Sigmoid colon (tissue), 7 donors: ENCODE data around the gene LARP4B. TPM values are rescaled to one million over a fixed set of nuclear protein-coding genes. Genes with fewer than 3 reads are reported as not detected.

Experiments
- DNase-seq: peaks from one replicate; pipeline ENCODE4 v3.0.0-alpha.2; 2019
- H3K27ac ChIP-seq, 4 donors: fragments of 200-600 bp; sonication (generic); one replicate each; pipeline ENCODE4 v1.5.1; 2016 to 2019; ENCODE audit warnings: mild to moderate bottlenecking in 1 of 4
- H3K27me3 ChIP-seq, 3 donors: fragments of 200-600 bp; sonication (generic); one replicate each; pipeline ENCODE4 v1.5.1; 2019; ENCODE audit warnings: mild to moderate bottlenecking in 1 of 3
- H3K36me3 ChIP-seq, 4 donors: fragments of 200-600 bp; sonication (generic); one replicate each; pipeline ENCODE4 v1.5.1; 2016 to 2019
- H3K4me1 ChIP-seq, 4 donors: fragments of 200-600 bp; sonication (generic); one replicate each; pipeline ENCODE4 v1.5.1; 2017 to 2019
- H3K4me3 ChIP-seq, 4 donors: fragments of 200-600 bp; sonication (generic); one replicate each; pipeline ENCODE4 v1.5.1; 2017 to 2019; ENCODE audit warnings: mild to moderate bottlenecking in 2 of 4, moderate library complexity in 1 of 4
- H3K9me3 ChIP-seq, 4 donors: fragments of 200-600 bp in 3 of 4; sonication (generic) in 3 of 4; one replicate each; pipeline versions ENCODE4 v1.5.1 to v1.6.1; 2013 to 2019
- EP300 ChIP-seq, 4 donors: sonication (generic); formaldehyde crosslinking; IDR thresholded peaks; one replicate each; pipeline ENCODE4 v1.6.1; 2017; ENCODE audit warnings: antibody characterized with exemption in 4 of 4
- POLR2A ChIP-seq, 2 donors: fragments of 450-650 bp; IDR thresholded peaks; one replicate each; pipeline ENCODE4 v1.6.1; 2016; ENCODE audit warnings: antibody characterized with exemption in 2 of 2, mild to moderate bottlenecking in 2 of 2, moderate library complexity in 2 of 2
- POLR2AphosphoS5 ChIP-seq, 4 donors: sonication (generic); formaldehyde crosslinking; IDR thresholded peaks; one replicate each; pipeline ENCODE4 v1.6.1; 2017; ENCODE audit warnings: antibody characterized with exemption in 4 of 4
- WGBS, 2 donors: extraction: QIAGEN DNeasy Blood & Tissue Kit; methylation state at CpG; one replicate each; pipeline ENCODE4 v1.1.7; 2013; 5-methylcytosine and 5-hydroxymethylcytosine counted together
- intact Hi-C: fragments of 100-400 bp; cut with DNase I; formaldehyde crosslinking; loops from one replicate; pipeline ENCODE4 v1.15.1; 2023
- polyA plus RNA-seq, 3 donors: library from polyadenylated mRNA; stranded (reverse); fragments of 200-250 nt; gene quantifications; one replicate each; pipeline ENCODE4 v1.2.3, GENCODE V29; 2013
- total RNA-seq, 4 donors: library from RNA; depleted of rRNA; stranded (reverse); fragments of >200 nt; gene quantifications; one replicate each; pipeline ENCODE4 v1.1.0, GENCODE V29; 2016
- TF ChIP-seq, protein P1 (sequence below), 4 experiments: fragments of 450-650 bp in 3 of 4; fragments of 200-600 bp in 1 of 4; IDR thresholded peaks; one replicate each; pipeline ENCODE4 v1.5.1; 2016 to 2019; ENCODE audit warnings: antibody characterized with exemption in 4 of 4, mild to moderate bottlenecking in 3 of 4, moderate library complexity in 2 of 4
- donor health status: healthy with polysubstance abuse.
- donor health status: Bipolar disorder and iron deficiency.
- donor health status: healthy.

LARP4B gene
- total and polyA plus RNA-seq, 7 donors, result 11.4 to 57.6 (median 31.9) TPM

GRCh38 chr10:843703-844102, 87.8 kb downstream of the LARP4B start:
- Histone ChIP-seq H3K4me3 (no peak overlapping the region), H3K27me3 (no peaks in the 10 kb centered on the region), H3K9me3 (no peaks in the 10 kb centered on the region), H3K4me1 (peaks cover 0 to 17% (median 0%) of the 10 kb centered on the region in 4 donors), H3K36me3 (peaks cover 0 to 61% (median 12%) of the 10 kb centered on the region in 4 donors), H3K27ac (no peak overlapping the region)
- DNase-seq, result no peak
- TF ChIP-seq, protein P1, sequence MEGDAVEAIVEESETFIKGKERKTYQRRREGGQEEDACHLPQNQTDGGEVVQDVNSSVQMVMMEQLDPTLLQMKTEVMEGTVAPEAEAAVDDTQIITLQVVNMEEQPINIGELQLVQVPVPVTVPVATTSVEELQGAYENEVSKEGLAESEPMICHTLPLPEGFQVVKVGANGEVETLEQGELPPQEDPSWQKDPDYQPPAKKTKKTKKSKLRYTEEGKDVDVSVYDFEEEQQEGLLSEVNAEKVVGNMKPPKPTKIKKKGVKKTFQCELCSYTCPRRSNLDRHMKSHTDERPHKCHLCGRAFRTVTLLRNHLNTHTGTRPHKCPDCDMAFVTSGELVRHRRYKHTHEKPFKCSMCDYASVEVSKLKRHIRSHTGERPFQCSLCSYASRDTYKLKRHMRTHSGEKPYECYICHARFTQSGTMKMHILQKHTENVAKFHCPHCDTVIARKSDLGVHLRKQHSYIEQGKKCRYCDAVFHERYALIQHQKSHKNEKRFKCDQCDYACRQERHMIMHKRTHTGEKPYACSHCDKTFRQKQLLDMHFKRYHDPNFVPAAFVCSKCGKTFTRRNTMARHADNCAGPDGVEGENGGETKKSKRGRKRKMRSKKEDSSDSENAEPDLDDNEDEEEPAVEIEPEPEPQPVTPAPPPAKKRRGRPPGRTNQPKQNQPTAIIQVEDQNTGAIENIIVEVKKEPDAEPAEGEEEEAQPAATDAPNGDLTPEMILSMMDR (IDR thresholded peaks at IDR 0.05), result no peak
- TF ChIP-seq POLR2A (IDR thresholded peaks at IDR 0.05) (no peak), POLR2AphosphoS5 (IDR thresholded peaks at IDR 0.05) (no peak), EP300 (IDR thresholded peaks at IDR 0.05) (no peak)
- intact Hi-C loops, result no loop called here
- WGBS, 2 donors, result 97% methylated on average over 1 of the region's 1 CpG

GRCh38 chr10:842795-843194, 88.7 kb downstream of the LARP4B start:
- Histone ChIP-seq H3K36me3 (peaks cover 0 to 63% (median 12%) of the 10 kb centered on the region in 4 donors), H3K27ac (no peak overlapping the region), H3K9me3 (no peaks in the 10 kb centered on the region), H3K4me3 (no peak overlapping the region), H3K27me3 (no peaks in the 10 kb centered on the region), H3K4me1 (peaks cover 0 to 17% (median 0%) of the 10 kb centered on the region in 4 donors)
- WGBS, 2 donors, result 93 to 95% methylated on average over 6 of the region's 6 CpGs
- TF ChIP-seq, protein P1 (IDR thresholded peaks at IDR 0.05), result no peak
- TF ChIP-seq POLR2A (IDR thresholded peaks at IDR 0.05) (no peak), EP300 (IDR thresholded peaks at IDR 0.05) (no peak), POLR2AphosphoS5 (IDR thresholded peaks at IDR 0.05) (no peak)
- intact Hi-C loops, result no loop called here
- DNase-seq, result no peak

- TF ChIP-seq, protein P1 (IDR thresholded peaks at IDR 0.05), result no peak
- no peak for TF ChIP-seq POLR2AphosphoS5 (IDR thresholded peaks at IDR 0.05)
- no peak for TF ChIP-seq EP300 (IDR thresholded peaks at IDR 0.05)
- TF ChIP-seq POLR2A (IDR thresholded peaks at IDR 0.05), result no peak
- Histone ChIP-seq H3K9me3 (no peaks in the 10 kb centered on the region), H3K4me1 (peaks cover 0 to 29% (median 2%) of the 10 kb centered on the region in 4 donors), H3K27ac (no peak overlapping the region), H3K4me3 (no peak overlapping the region), H3K27me3 (no peaks in the 10 kb centered on the region), H3K36me3 (peaks cover 0 to 59% (median 12%) of the 10 kb centered on the region in 4 donors)
- no peak for DNase-seq
- intact Hi-C loops, result no loop called here
- WGBS, 2 donors, result 95 to 96% methylated on average over 5 of the region's 5 CpGs
Measured at GRCh38 chr10:841535-841934, 90.0 kb downstream of the LARP4B start.

- no peaks in the 10 kb centered on the region for H3K27me3 ChIP-seq
- peaks cover 0 to 16% (median 3%) of the 10 kb centered on the region in 4 donors for H3K4me1 ChIP-seq
- 95% methylated on average over 9 of the region's 9 CpGs for WGBS, 2 donors
- intact Hi-C loops, result no loop called here
- H3K36me3 ChIP-seq, result peaks cover 0 to 70% (median 12%) of the 10 kb centered on the region in 4 donors
- TF ChIP-seq POLR2AphosphoS5 (IDR thresholded peaks at IDR 0.05) (no peak), POLR2A (IDR thresholded peaks at IDR 0.05) (no peak), EP300 (IDR thresholded peaks at IDR 0.05) (no peak)
- TF ChIP-seq, protein P1 (IDR thresholded peaks at IDR 0.05), result no peak
- no peaks in the 10 kb centered on the region for H3K9me3 ChIP-seq
- no peak overlapping the region for H3K4me3 ChIP-seq
- DNase-seq, result no peak
- H3K27ac ChIP-seq, result no peak overlapping the region
Measured at GRCh38 chr10:839550-840205, 91.8 kb downstream of the LARP4B start.
